Progenitor cell of endocrine pancreas (in vitro differentiated cells): ENCODE measurements around the gene PPP6R3. TPM values are rescaled to one million over a fixed set of nuclear protein-coding genes. Genes with fewer than 3 reads are reported as not detected.
"Not testable (repeated sequence)": the region's sequence is repeated elsewhere in the genome, so short reads cannot be mapped to it uniquely, and the experiment has no call there.

ENCODE experiments used
- DNase-seq: peaks from one replicate; pipeline ENCODE4 v3.0.0; 2021; ENCODE audit warnings: low spot score; ENCODE audit not compliant: unreplicated experiment
- H3K27ac Mint-ChIP-seq: 2 replicates; pipeline ENCODE4 v1.8.0; 2021; ENCODE audit warnings: mild to moderate bottlenecking, moderate library complexity, mixed read lengths
- H3K27me3 Mint-ChIP-seq: 2 replicates; pipeline ENCODE4 v1.8.0; 2021; ENCODE audit warnings: mixed read lengths
- H3K36me3 Mint-ChIP-seq: 2 replicates; pipeline ENCODE4 v1.8.0; 2022; ENCODE audit warnings: mixed read lengths; ENCODE audit not compliant: insufficient read depth
- H3K4me1 Mint-ChIP-seq: 2 replicates; pipeline ENCODE4 v1.8.0; 2021; ENCODE audit warnings: low read depth, mixed read lengths
- H3K4me3 Mint-ChIP-seq: 2 replicates; pipeline ENCODE4 v1.8.0; 2021; ENCODE audit warnings: low read depth, mild to moderate bottlenecking, moderate library complexity, mixed read lengths
- H3K9me3 Mint-ChIP-seq: 2 replicates; pipeline ENCODE4 v1.8.0; 2021; ENCODE audit warnings: low read depth, mixed read lengths
- total RNA-seq: library from RNA; stranded (reverse); gene quantifications from 2 replicates; pipeline ENCODE4 v1.2.1, GENCODE V29; 2021
- TF ChIP-seq, protein P1 (sequence below): fragments of 200-600 bp; sonication (generic); IDR thresholded peaks from one replicate; pipeline ENCODE4 v1.5.0; 2021; ENCODE audit warnings: antibody characterized with exemption, mild to moderate bottlenecking; ENCODE audit not compliant: unreplicated experiment

PPP6R3 gene
- total RNA-seq, 1 donor from 2014 or later: 124 TPM

DNA sequence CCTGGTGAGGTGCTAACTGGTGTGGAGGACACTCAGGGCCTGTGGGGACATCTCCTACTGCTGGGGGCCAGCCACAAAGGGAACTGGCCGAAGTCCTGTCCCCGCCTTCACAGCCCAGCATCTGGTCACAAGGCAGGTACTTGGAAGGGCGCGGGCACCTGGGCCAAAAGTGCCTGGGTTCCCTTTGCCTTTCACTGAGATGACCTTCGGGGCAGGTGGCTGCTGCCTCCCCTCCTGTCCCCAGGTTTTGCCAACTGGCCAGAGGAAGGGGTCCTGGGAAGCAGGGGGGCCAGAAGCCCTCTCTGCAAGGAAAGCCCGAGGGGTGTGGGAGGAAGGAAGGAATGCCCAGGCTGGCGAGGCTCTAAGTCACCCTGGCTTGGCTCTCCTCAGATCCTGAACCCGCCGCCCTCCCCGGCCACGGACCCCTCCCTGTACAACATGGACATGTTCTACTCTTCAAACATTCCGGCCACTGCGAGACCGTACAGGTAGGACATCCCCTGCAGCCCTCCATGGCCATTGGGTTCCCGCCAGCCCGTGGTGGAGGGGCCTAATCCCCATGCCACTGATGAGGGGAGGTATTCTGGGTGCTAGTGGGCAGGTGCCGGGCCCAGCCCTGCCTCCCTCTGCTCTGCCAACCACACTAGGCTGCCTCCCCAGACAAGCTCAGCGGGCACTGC, 14.4 kb upstream of the PPP6R3 start:
- Mint-ChIP-seq H3K9me3 (no peaks in the 10 kb centered on the region), H3K27ac (no peak overlapping the region), H3K4me1 (no peaks in the 10 kb centered on the region), H3K36me3 (peaks cover 23% of the 10 kb centered on the region), H3K27me3 (no peaks in the 10 kb centered on the region), H3K4me3 (no peak overlapping the region)
- DNase-seq: no peak
- TF ChIP-seq, protein P1, sequence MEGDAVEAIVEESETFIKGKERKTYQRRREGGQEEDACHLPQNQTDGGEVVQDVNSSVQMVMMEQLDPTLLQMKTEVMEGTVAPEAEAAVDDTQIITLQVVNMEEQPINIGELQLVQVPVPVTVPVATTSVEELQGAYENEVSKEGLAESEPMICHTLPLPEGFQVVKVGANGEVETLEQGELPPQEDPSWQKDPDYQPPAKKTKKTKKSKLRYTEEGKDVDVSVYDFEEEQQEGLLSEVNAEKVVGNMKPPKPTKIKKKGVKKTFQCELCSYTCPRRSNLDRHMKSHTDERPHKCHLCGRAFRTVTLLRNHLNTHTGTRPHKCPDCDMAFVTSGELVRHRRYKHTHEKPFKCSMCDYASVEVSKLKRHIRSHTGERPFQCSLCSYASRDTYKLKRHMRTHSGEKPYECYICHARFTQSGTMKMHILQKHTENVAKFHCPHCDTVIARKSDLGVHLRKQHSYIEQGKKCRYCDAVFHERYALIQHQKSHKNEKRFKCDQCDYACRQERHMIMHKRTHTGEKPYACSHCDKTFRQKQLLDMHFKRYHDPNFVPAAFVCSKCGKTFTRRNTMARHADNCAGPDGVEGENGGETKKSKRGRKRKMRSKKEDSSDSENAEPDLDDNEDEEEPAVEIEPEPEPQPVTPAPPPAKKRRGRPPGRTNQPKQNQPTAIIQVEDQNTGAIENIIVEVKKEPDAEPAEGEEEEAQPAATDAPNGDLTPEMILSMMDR: no peak

DNA sequence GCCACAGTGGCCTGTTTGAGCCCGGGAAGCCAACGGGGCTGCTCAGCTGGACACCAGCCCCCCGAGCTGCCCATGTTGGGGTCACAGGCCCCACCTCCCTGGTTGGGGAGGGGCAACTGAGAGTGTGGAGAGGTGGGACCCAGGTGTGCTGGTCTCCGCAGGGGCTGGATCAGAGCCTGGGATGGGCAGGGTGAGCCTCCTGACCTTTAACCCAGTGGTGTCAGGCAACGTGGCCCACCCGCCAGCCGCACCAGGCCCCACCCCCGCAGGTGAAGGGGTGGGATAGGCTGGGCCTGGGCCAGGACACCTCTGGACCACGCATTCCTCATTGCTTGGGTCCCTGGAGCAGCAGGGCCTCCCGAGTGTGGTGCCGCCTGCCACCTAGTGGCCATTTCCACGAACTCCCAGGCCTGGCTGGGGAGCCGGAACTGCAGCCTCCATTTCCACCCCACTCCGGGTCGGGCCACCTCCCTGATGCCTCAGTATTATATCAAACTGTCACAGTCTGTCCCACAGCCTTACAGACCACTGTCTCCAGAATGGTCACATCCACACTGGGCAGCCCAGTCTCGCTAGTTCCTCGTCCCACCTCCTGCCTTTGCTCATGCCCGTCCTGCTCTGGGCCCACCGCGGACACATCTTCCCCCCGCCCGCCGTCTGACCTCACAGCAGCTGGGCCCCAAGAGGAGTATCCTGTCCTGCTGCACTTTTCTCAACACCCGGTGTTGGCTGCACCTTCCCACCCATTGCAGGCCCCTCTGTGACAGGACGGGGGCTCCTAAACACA, 13.3 kb upstream of the PPP6R3 start:
- Mint-ChIP-seq H3K27ac (no peak overlapping the region), H3K36me3 (peaks cover 17% of the 10 kb centered on the region), H3K4me1 (no peaks in the 10 kb centered on the region), H3K4me3 (no peak overlapping the region), H3K9me3 (no peaks in the 10 kb centered on the region), H3K27me3 (no peaks in the 10 kb centered on the region)
- TF ChIP-seq, protein P1: peak; percentile 94
- peak; percentile 68 for DNase-seq

DNA sequence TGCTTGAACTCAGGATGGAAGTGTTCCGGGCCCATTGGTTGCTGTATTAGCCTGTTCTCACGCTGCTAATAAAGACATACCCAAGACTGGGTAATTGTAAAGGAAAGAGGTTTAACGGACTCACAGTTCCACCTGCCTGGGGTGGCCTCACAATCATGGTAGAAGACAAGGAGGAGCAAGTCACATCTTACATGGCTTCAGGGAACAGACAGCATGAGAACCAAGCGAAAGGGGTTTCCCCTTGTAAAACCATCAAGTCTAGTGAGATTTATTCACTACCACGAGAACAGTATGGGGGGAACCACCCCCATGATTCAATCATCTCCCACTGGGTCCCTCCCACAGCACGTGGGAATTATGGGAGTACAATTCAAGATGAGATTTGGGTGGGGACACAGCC, 12.6 kb upstream of the PPP6R3 start:
- H3K9me3 Mint-ChIP-seq, H3K4me3 Mint-ChIP-seq, H3K27ac Mint-ChIP-seq, H3K4me1 Mint-ChIP-seq, H3K27me3 Mint-ChIP-seq, DNase-seq: not testable (repeated sequence)
- peaks cover 12% of the 10 kb centered on the region for H3K36me3 Mint-ChIP-seq

DNA sequence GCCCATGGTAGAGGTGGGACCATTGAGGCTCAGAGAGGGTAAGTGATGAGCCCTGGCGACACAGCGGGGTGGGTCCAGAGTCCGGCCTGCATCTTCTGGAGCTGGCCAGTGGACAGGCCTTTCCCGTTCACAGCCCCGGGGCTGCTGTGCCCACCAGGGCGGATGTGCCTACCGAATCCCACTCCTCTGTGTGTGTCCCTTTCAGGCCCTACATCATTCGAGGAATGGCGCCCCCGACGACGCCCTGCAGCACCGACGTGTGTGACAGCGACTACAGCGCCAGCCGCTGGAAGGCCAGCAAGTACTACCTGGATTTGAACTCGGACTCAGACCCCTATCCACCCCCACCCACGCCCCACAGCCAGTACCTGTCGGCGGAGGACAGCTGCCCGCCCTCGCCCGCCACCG, 11.9 kb upstream of the PPP6R3 start:
- Mint-ChIP-seq H3K9me3 (no peaks in the 10 kb centered on the region), H3K27me3 (no peaks in the 10 kb centered on the region), H3K4me1 (no peaks in the 10 kb centered on the region), H3K27ac (peak overlapping the region; percentile 49), H3K4me3 (no peak overlapping the region), H3K36me3 (peaks cover 12% of the 10 kb centered on the region)
- DNase-seq: no peak
- TF ChIP-seq, protein P1: no peak

DNA sequence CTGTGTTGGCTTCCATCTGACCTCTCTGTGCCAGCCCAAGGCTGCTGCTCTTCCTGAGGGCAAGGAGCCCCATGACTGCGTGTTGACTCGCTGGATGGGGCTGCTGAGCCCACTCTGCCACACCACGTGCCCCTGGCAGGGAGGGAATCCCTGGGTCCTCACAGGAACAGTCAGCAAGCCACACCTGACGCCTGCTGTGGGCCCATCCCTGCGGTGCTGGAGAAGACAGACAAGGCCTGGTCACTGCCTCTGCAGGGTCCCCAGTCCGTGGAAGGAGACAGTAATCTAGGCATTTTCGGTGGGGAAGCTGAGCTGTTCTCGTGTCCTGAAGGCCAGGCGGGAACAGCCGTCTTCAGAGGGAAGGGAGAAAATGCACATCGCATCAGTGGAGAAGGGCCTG, 10.6 kb upstream of the PPP6R3 start:
- H3K4me3 Mint-ChIP-seq: no peak overlapping the region
- H3K27ac Mint-ChIP-seq: peak overlapping the region; percentile 73
- H3K9me3 Mint-ChIP-seq: no peaks in the 10 kb centered on the region
- peaks cover 10% of the 10 kb centered on the region for H3K36me3 Mint-ChIP-seq
- TF ChIP-seq, protein P1: no peak
- H3K4me1 Mint-ChIP-seq: no peaks in the 10 kb centered on the region
- H3K27me3 Mint-ChIP-seq: no peaks in the 10 kb centered on the region
- no peak for DNase-seq
